Gastroesophageal sphincter (tissue), 4 donors: ENCODE measurements around the gene INPP1. TPM values are rescaled to one million over a fixed set of nuclear protein-coding genes. Genes with fewer than 3 reads are reported as not detected.
A peak's percentile ranks its signal among the peaks of the same experiment; 100 is the strongest.
"Not testable (repeated sequence)": the region's sequence is repeated elsewhere in the genome, so short reads cannot be mapped to it uniquely, and the experiment has no call there.

Source experiments
- ATAC-seq: fragments of 150-250 bp; one replicate; pipeline ENCODE4 v1.9.1; 2016; ENCODE audit warnings: mild to moderate bottlenecking, moderate library complexity
- H3K27ac ChIP-seq, 4 donors: fragments of 200-600 bp; sonication (generic) in 3 of 4; 1 replicate in 3 of 4; 2 replicates in 1 of 4; pipeline ENCODE4 v1.5.1; 2016 to 2019
- H3K27me3 ChIP-seq: fragments of 200-600 bp; sonication (generic); one replicate; pipeline ENCODE4 v1.5.1; 2019
- H3K36me3 ChIP-seq, 2 donors: fragments of 200-600 bp; sonication (generic); one replicate each; pipeline ENCODE4 v1.5.1; 2019; ENCODE audit warnings: control low read depth in 1 of 2
- H3K4me1 ChIP-seq, 3 donors: fragments of 200-600 bp; sonication (generic); 1 replicate in 2 of 3; 2 replicates in 1 of 3; pipeline ENCODE4 v1.5.1; 2016 to 2019; ENCODE audit warnings: control low read depth in 2 of 3
- H3K4me3 ChIP-seq, 2 donors: fragments of 200-600 bp; sonication (generic); one replicate each; pipeline ENCODE4 v1.5.1; 2019; ENCODE audit warnings: mild to moderate bottlenecking in 1 of 2, moderate library complexity in 1 of 2
- H3K9me3 ChIP-seq, 3 donors: fragments of 200-600 bp; sonication (generic); one replicate each; pipeline ENCODE4 v1.5.1; 2017 to 2019; ENCODE audit warnings: control low read depth in 2 of 3
- EP300 ChIP-seq: sonication (generic); formaldehyde crosslinking; IDR thresholded peaks from one replicate; pipeline ENCODE4 v1.6.1; 2017; ENCODE audit warnings: antibody characterized with exemption, mild to moderate bottlenecking
- POLR2A ChIP-seq, 2 donors: fragments of 450-650 bp; IDR thresholded peaks; one replicate each; pipeline ENCODE4 v1.6.1; 2017; ENCODE audit warnings: antibody characterized with exemption in 2 of 2, mild to moderate bottlenecking in 2 of 2, moderate library complexity in 1 of 2
- POLR2AphosphoS5 ChIP-seq: sonication (generic); formaldehyde crosslinking; IDR thresholded peaks from one replicate; pipeline ENCODE4 v1.6.1; 2017; ENCODE audit warnings: antibody characterized with exemption
- WGBS, 2 donors: methylation state at CpG; one replicate each; pipeline ENCODE4 v1.1.5; 2018; ENCODE audit warnings: low coverage in 1 of 2; 5-methylcytosine and 5-hydroxymethylcytosine counted together
- total RNA-seq, 4 donors: library from RNA; depleted of rRNA; stranded (reverse); fragments of >200 nt; gene quantifications; one replicate each; pipeline ENCODE4 v1.1.0, GENCODE V29; 2016
- TF ChIP-seq, protein P1 (sequence below), 4 experiments: fragments of 200-600 bp in 2 of 4; fragments of 450-650 bp in 2 of 4; sonication (generic) in 1 of 4; IDR thresholded peaks; one replicate each; pipeline ENCODE4 v1.5.1; 2017 to 2019; ENCODE audit warnings: antibody characterized with exemption in 4 of 4, mild to moderate bottlenecking in 2 of 4, moderate library complexity in 2 of 4

The INPP1 gene
- total RNA-seq, 4 donors from 2014 or later = 18.3 to 27.7 (median 22.9) TPM

DNA sequence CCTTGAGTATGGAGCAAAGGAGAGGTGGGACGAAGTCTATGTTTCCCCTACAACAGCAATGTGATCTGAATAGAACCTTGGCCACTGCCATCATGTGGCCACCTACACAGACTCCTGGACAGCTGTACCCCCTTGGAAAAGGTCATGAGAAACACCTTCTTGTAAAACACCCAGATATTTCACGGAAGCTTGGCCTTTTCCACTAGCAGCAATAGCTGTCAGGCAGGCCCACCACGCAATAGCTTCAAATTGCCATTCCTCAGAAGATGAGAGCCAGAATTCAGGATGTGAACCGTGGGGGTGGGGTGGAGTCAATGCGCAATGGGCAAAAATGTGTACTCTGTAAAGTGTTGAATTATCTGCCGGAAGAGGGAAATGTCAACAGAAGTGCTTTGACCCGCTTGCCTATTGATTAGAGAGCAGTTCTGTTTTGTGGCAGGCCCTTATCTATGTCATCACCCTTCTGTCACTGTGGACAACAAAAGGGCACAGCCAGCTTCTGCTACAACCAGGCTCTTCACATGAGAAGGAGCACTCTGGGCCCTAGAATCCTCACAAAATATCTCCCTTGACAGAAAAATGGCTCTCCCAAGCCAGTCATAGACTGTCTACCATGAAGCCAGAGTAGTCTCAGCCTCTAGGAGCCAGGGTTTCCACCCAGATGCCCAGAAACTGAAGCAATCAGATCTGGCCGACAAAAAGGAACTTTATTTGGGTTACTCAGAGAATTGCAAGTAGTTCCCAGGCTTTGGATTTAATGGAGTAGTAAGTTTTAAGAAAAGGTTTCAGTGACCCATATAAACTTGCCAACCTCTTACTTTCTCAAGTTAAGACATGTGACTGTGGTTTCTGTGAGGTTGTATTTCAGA, 9.5 kb downstream of the INPP1 start:
- TF ChIP-seq POLR2A (IDR thresholded peaks at IDR 0.05) (no peak), POLR2AphosphoS5 (peak; percentile 22)
- no peaks in the 10 kb centered on the region for H3K36me3 ChIP-seq
- H3K4me3 ChIP-seq = no peak overlapping the region
- H3K27me3 ChIP-seq = no peaks in the 10 kb centered on the region
- no peaks in the 10 kb centered on the region for H3K9me3 ChIP-seq
- WGBS, 2 donors = 64 to 81% methylated on average over 3 to 4 of the region's 8 CpGs
- H3K27ac ChIP-seq = peak overlapping the region; percentile 50 to 63 (median 62)
- peaks cover 7 to 60% (median 18%) of the 10 kb centered on the region in 3 donors for H3K4me1 ChIP-seq
- peak; percentile 58 for ATAC-seq

GRCh38 chr2:190353537-190353899, 10.1 kb downstream of the INPP1 start:
- Histone ChIP-seq H3K36me3 (no peaks in the 10 kb centered on the region), H3K27me3 (no peaks in the 10 kb centered on the region), H3K4me3 (no peak overlapping the region), H3K27ac (peak overlapping the region; percentile 50 to 63 (median 62)), H3K9me3 (no peaks in the 10 kb centered on the region), H3K4me1 (peaks cover 7 to 64% (median 24%) of the 10 kb centered on the region in 3 donors)
- no peak for ATAC-seq
- TF ChIP-seq, protein P1, sequence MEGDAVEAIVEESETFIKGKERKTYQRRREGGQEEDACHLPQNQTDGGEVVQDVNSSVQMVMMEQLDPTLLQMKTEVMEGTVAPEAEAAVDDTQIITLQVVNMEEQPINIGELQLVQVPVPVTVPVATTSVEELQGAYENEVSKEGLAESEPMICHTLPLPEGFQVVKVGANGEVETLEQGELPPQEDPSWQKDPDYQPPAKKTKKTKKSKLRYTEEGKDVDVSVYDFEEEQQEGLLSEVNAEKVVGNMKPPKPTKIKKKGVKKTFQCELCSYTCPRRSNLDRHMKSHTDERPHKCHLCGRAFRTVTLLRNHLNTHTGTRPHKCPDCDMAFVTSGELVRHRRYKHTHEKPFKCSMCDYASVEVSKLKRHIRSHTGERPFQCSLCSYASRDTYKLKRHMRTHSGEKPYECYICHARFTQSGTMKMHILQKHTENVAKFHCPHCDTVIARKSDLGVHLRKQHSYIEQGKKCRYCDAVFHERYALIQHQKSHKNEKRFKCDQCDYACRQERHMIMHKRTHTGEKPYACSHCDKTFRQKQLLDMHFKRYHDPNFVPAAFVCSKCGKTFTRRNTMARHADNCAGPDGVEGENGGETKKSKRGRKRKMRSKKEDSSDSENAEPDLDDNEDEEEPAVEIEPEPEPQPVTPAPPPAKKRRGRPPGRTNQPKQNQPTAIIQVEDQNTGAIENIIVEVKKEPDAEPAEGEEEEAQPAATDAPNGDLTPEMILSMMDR (IDR thresholded peaks at IDR 0.05) = no peak
- TF ChIP-seq POLR2AphosphoS5 = no peak
- TF ChIP-seq POLR2A (IDR thresholded peaks at IDR 0.05) = no peak
- no peak for TF ChIP-seq EP300

DNA sequence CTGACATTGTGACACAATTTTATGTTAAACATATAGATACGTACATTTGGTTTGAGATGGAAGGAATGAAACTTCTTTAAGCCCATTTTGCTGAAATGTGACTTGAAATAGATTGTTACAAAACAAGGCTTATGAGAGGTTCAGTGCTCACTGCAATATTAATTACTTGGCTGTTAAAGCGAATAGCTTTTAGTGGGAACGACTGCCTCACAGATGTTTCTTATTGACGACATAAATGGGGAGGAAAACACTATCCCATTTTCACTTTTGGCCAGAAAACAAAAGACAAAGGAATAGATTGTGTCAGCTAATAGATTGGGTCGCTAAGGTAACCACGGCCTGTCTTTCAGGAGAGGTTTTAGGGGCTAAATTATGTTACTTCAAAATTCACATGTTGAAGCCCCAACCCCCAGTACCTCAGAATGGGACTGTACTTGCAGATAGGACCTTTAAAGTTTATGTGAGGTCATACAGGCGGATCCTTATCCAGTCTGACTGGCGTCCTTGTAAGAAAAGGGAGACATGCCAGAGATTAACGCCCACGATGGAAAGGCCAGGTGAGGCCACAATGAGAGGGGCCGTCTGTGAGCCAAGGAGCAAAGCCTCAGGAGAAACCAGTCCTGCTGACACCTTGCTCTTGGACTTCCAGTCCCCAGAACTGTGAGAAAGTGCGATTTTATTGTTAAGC, 10.8 kb downstream of the INPP1 start:
- H3K4me3 ChIP-seq = no peak overlapping the region
- ATAC-seq = peak; percentile 25
- H3K4me1 ChIP-seq = peaks cover 12 to 70% (median 30%) of the 10 kb centered on the region in 3 donors
- no peak for TF ChIP-seq POLR2A (IDR thresholded peaks at IDR 0.05)
- TF ChIP-seq, protein P1 (IDR thresholded peaks at IDR 0.05) = no peak
- H3K27ac ChIP-seq = peak overlapping the region; percentile 50 to 63 (median 62)
- no peaks in the 10 kb centered on the region for H3K9me3 ChIP-seq
- H3K36me3 ChIP-seq = no peaks in the 10 kb centered on the region
- H3K27me3 ChIP-seq = no peaks in the 10 kb centered on the region
- WGBS, 2 donors = 58 to 65% methylated on average over 7 to 8 of the region's 12 CpGs

DNA sequence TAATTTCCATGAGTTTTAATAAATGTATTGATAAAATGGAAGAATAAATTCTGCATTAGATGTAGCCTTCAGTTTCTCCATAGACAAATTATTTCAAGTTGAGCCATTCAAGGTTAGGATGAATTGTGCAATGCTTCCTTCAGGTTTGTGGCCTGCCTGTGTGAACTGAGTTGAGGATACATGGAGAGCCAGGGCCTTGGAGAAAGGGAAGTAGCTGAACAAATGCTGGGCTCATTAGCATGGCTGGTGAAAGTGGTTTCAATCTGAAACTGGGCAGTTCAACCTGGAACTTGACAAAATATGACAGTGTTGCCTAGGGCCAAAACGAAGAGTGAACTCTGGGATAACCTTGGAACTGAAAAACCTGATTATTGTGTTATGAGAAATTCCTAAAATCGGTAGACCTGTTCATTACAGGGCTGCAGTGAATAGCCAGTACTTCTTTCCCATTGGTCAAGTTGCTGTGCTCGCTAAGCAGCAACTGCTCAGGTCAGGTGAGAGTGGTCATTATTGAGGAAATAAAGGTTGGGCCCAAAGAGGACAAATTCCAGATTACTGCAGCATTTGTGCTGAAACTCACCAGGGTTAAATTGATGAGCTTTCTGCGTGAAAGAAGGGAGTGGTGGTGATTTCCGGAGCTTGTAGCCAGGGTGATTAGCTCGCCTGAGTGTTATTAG, 12.7 kb downstream of the INPP1 start:
- no peaks in the 10 kb centered on the region for H3K36me3 ChIP-seq
- no peak overlapping the region for H3K4me3 ChIP-seq
- no peaks in the 10 kb centered on the region for H3K27me3 ChIP-seq
- 44 to 54% methylated on average over 6 of the region's 6 CpGs for WGBS, 2 donors
- ATAC-seq = no peak
- no peaks in the 10 kb centered on the region for H3K9me3 ChIP-seq
- TF ChIP-seq, protein P1 (IDR thresholded peaks at IDR 0.05) = no peak
- TF ChIP-seq POLR2A (IDR thresholded peaks at IDR 0.05) (no peak), EP300 (no peak), POLR2AphosphoS5 (no peak)
- peaks cover 16 to 90% (median 34%) of the 10 kb centered on the region in 3 donors for H3K4me1 ChIP-seq
- peak overlapping the region; percentile 9 to 59 (median 38) for H3K27ac ChIP-seq

- peaks cover 16 to 92% (median 34%) of the 10 kb centered on the region in 3 donors for H3K4me1 ChIP-seq
- ATAC-seq = no peak
- TF ChIP-seq EP300 = no peak
- TF ChIP-seq POLR2A (IDR thresholded peaks at IDR 0.05) = no peak
- no peak for TF ChIP-seq POLR2AphosphoS5
- TF ChIP-seq, protein P1 (IDR thresholded peaks at IDR 0.05) = no peak
- H3K9me3 ChIP-seq = no peaks in the 10 kb centered on the region
- peak overlapping the region in 1 of 4 donors; percentile 80 for H3K27ac ChIP-seq
- peaks cover 0 to 4% of the 10 kb centered on the region in 2 donors for H3K36me3 ChIP-seq
- H3K27me3 ChIP-seq = no peaks in the 10 kb centered on the region
- no peak overlapping the region for H3K4me3 ChIP-seq
- 6 to 35% methylated on average over 2 of the region's 2 CpGs for WGBS, 2 donors
Observed at GRCh38 chr2:190357600-190357999, 14.2 kb downstream of the INPP1 start.

- H3K27me3 ChIP-seq, H3K9me3 ChIP-seq, H3K4me3 ChIP-seq: not testable (repeated sequence)
- H3K27ac ChIP-seq = peak overlapping the region; percentile 58 to 81 (median 80)
- H3K4me1 ChIP-seq = peaks cover 16 to 80% (median 29%) of the 10 kb centered on the region in 3 donors
- ATAC-seq = peak; percentile 15
- WGBS, 2 donors = 68 to 84% methylated on average over 6 to 7 of the region's 8 CpGs
- H3K36me3 ChIP-seq = peaks cover 0 to 16% of the 10 kb centered on the region in 2 donors
Observed at GRCh38 chr2:190358655-190359448, 15.5 kb downstream of the INPP1 start.
